ENCODE data around the gene GSK3B.
"Not testable (repeated sequence)": the region's sequence is repeated elsewhere in the genome, so short reads cannot be mapped to it uniquely, and the experiment has no call there.

Gene GSK3B

DNA sequence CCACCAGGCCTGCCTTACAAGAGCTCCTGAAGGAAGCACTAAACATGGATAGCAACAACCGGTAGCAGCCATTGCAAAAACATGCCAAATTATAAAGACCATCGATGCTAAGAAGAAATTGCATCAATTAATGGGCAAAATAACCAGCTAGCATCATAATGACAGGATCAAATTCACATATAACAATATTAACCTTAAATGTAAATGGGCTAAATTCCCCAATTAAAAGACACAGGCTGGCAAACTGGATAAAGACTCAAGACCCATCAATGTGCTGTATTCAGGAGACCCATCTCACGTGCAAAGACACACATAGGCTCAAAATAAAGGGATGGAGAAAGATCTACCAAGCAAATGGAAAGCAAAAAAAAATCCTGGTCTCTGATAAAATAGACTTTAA is 88.5 kb downstream of the GSK3B start:
- not testable (repeated sequence) for DNase-seq (ENCODE audit: low spot score)

GRCh38 chr3:120004008-120004498 is 90.2 kb downstream of the GSK3B start:
- not testable (repeated sequence) for DNase-seq (ENCODE audit: low spot score)

DNA sequence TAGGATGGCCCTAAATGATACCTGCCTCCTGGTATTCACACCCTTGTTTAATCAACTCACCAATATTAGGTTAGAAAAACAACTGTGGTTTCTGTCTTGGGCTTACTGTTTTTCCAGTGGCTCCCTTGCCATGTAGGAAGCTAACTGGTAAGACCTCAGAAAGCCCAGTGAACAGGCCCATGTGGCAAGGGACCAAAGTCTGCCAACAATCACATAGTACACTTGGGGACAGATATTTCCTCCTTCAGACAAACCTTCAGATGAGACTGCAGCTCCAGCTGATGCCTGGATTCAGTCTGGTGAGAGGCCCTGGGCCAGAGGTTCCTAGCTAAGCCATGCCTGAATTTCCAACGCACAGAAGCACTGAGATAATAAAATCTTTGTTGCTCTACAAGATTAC is 96.1 kb downstream of the GSK3B start:
- no peak for DNase-seq (ENCODE audit: low spot score)

- DNase-seq (ENCODE audit: low spot score), result no peak
Observed at GRCh38 chr3:119990888-119991287, 103.4 kb downstream of the GSK3B start.

DNA sequence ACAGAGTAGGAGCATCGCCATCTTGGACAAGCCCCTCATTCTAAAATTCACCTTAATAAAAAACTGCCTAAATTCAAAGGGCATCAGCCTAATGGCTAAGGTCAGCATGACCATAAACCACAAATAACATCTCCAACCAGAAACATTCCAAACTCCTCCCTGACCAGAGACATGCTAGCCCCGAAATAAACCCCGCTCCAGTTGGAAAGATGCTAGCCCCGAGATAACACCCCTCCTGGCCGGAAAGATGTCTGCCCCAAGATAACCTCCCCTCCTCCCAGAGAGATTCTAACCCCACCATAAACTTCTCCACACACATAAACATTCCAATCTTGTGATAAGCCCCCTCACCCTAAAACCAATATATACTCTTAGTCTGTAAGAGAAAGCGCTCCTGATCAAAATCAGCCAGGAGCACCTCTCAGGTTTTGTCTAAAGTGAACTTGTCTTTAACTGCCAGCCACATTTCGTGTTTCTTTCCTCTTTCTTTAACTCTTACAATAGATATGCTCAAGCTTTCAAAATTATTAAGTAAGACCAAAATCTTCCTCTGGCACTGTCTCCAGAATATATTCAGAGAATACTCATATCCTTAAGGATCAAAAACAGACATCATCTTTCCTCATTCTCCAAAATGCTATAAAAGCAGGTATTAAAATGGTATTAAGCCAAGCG is 104.1 kb downstream of the GSK3B start:
- no peak for DNase-seq (ENCODE audit: low spot score)

DNA sequence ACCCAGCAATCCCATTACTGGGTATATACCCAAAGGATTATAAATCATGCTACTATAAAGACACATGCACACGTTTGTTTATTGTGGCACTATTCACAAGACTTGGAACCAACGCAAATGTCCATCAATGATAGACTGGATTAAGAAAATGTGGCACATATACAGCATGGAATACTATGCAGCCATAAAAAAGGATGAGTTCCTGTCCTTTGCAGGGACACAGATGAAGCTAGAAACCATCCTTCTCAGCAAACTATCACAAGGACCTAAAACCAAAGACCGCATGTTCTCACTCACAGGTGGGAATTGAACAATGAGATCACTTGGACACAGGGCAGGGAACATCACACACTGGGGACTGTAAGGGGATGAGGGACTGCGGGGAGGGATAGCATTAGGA is 107.4 kb downstream of the GSK3B start:
- not testable (repeated sequence) for DNase-seq (ENCODE audit: low spot score)

DNA sequence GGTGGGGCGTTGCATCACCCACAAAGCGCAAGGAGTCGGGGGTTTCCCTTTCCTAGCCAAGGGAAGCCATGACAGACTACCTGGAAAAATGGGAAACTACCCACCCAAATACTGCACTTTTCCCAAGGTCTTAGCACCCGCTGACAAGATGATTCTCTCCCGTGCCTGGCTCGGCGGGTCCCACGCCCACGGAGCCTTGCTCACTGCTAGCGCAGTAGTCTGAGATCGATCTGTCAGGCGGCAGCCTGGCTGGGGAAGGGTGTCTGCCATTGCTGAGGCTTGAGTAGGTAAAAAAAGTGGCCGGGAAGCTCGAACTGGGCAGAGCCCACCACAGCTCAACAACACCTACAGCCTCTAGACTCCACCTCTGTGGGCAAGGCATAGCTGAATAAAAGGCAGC is 112.9 kb downstream of the GSK3B start:
- DNase-seq (ENCODE audit: low spot score), result no peak

DNA sequence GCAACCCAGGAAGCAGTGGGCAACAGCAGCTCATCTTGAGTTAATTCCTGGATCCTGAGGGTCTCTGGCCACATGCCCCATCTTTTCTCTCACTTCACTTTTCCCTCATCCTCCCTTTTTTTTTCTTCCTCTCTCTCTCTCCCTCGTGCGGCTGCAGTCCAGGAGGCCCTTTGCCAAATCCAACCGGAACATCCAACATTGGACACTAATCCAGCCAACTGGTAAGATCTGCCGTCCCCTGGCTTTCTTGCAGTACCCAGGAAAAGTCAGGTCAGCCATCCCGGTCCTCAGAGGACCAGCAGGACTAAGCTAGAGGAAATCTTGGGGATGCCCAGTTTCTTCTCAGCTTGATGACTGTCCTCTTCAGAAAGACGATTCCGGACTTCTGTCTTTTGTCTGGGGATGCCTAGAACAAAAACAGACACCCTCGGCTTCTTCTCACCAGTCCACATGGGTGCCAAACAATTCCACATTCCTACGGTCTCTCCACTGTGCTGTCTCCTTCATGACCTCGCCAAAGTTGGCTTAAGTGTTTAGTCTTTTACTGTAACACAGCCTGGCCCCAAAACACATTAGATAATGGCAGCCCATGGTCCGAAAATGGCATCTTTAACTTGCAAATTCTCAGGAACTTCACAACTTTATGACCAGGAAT is 115.6 kb downstream of the GSK3B start:
- no peak for DNase-seq (ENCODE audit: low spot score)

GRCh38 chr3:119977353-119977752 is 116.9 kb downstream of the GSK3B start:
- DNase-seq (ENCODE audit: low spot score), result no peak

GRCh38 chr3:119976214-119976613 is 118.0 kb downstream of the GSK3B start:
- DNase-seq (ENCODE audit: low spot score), result no peak

- no peak for DNase-seq (ENCODE audit: low spot score)
Observed at GRCh38 chr3:119974656-119975055, 119.6 kb downstream of the GSK3B start.

DNA sequence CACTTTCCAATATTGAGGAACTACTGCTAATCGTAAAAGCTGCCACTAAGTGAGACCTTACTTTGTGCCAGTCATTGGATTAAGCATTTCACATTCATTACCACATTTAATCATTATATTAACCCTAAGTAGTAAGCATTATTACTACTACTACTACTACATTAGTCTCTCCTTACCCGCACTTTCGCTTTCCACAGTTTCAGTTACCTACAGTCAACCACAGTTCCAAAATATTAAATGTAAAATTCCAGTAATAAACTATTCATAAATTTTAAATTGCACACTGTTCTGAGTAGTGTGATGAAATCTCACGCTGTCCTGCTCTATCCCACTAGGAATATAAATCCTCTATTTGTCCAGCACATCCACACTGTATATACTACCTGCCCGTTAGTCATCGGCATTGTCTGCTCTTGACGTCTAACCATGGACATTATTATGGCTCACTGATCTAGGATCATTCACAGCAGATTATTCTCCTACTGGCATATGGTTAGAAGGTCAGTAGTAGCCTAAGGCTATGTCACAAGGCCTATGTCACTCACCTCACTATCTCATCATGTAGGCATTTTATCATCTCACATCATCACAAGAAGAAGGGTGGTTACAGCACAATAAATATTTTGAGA is 121.1 kb downstream of the GSK3B start:
- no peak for DNase-seq (ENCODE audit: low spot score)

- no peak for DNase-seq (ENCODE audit: low spot score)
Observed at GRCh38 chr3:119969759-119970158, 124.5 kb downstream of the GSK3B start.

- DNase-seq (ENCODE audit: low spot score), result no peak
Observed at GRCh38 chr3:119967353-119968006, 126.8 kb downstream of the GSK3B start.

DNA sequence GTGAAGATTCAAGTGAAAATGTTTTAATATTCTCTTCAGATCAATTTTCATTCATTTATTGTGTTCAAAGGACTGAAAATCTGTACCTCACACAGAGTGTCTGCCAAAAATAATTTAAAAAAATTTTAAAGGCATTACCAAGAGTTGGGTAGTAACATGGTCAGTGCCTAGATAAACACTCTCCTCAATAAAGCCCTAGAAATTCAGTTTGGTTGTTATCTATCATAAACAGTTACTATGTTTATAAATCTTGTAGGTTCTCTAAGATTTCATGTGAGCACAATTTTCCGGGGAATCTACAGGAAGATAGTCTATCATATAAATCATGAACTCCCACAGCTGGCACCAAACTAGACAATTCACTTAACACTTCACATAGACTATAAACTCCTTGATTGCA is 128.6 kb downstream of the GSK3B start:
- no peak for DNase-seq (ENCODE audit: low spot score)

DNA sequence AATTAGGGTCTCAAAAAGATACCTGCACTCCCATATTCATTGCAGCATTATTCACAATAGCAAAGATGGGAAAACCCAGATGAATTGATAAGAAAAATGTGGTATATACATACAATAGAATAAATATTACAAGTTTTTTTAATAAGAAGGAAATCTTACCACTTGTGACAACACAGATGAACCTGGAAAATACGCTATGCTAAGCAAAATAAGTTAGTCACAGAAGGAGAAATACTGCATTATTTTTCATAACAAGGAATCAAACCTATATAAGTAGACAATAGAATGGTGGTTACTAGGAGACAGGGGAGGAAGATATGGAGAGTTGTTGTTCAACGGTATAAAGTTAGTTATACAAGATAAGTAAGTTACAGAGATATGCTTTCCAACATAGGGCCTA is 130.0 kb downstream of the GSK3B start:
- DNase-seq (ENCODE audit: low spot score), result no peak

DNA sequence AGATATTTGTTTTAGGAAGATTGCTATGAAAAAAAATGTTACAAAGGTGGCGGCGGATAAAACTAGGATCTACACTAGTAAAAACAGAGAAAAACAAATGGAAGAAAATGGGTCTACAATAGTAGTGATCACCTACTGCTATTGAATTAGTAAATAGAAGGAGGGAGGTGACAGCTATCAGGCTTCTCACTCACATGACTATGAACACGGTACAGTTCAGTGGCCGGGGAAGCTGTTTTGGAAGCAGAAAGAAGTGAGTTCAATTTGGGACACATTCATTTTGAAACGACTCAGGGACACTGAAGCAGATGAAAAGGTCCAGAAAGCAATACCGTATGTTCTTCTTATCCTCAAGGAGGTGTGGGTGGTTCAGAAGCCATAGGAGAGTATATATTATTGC is 138.3 kb downstream of the GSK3B start:
- no peak for DNase-seq (ENCODE audit: low spot score)

DNA sequence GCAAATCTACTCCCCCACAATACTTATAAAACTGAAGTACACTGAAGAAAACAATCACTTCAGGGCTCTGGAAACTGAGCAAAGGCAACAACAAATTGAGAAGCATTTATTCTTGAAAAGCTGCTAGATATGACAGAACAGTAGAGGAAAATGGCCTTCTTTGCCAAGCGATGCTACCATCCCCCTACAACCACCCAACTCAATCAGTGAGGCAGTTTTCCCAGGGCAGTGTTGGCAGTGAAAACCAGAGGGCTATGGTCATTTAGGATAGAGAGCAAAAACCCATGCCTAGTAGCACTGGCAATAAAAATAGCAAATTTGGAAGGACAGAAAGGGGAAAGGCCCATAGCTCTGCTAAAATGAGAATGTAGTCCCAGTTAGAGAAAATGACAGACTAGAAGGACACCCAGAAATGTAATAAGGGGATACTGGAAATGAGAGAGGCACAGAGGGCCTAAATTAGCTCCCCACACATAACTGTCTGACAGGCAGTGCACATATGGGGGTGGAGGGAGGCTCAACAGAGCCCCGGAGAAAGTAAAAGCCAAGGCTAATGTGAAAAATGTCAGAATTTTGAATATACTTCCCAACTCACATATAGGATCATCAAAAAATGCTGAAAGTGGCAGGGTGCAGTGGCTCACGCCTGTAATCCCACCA is 143.5 kb downstream of the GSK3B start:
- no peak for DNase-seq (ENCODE audit: low spot score)

DNA sequence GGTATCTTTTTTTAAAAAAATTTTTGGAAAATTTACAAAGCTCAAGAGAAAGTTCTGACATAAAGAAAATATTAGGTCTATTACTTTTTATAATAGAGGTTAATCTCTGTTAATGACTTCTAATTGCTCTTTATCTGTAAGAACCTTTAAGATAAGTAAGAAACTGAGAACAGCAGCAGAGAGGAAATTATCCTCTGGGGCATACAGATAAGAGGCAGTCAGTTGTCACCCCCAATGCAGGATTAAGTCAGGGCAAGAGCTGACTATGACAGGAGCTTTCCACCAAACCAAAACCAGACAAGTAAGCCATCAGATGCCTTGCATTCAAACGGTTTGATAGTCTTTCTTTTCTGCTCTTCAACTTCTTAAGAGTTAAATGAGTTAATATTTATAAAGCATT is 149.0 kb downstream of the GSK3B start:
- no peak for DNase-seq (ENCODE audit: low spot score)

- DNase-seq (ENCODE audit: low spot score), result no peak
Observed at GRCh38 chr3:119944091-119944490, 150.2 kb downstream of the GSK3B start.

DNA sequence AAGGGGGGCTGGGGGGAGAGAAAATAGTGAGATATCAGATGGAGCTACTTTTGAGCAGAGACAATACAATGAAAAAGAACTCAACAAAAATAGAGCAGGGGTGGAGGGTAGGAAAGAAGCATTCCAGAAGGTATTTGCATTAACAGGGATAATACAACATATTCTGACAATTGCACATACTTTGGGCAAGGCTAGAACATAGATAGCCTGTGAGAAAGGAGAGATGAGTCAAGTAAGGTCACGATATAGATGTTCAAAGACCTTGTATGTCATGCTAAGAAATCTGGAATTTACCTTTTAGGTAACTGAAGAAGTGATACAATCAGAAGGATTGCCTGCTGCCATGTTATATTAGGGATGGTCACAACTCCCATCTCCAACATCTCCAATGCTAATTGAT is 155.2 kb downstream of the GSK3B start:
- no peak for DNase-seq (ENCODE audit: low spot score)

DNA sequence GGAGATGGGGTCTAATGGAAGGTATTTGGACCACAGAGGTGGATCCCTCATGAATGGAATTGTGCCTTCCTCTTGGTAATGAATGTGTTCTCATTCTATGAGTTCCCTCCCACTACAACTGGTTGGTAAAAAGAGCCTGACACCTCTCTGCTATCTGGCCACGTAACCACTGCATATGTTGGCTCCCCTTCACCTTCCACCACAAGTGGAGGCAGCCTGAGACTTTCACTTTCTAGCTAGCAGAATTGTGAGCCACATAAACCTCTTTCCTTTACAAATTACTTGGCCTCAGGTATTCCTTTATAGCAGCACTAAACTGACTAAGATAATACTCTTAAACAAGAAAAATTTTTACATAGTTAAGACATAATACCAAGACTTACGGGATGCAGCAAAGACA is 157.0 kb downstream of the GSK3B start:
- no peak for DNase-seq (ENCODE audit: low spot score)
